ENCODE measurements around the gene FLAD1.

FLAD1 gene

DNA sequence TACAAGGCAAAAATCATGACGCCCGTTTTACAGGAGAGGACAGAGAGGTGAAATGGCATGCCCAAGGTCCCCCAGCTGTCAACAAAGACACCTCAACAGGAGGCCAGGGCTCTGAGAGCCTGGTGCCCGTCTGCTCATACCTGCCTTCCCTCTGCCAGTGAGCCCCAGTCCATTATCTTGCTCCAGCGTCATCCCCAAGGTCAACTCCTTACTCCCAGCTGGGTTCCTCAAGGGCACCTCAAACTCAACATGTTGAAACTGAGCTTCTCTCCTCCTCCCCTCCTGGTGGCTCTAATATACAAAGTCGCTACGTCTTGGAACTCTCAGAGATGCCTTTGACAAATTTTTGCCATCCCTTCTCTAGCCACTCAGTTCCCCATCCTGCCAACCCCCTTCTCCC is 30.5 kb upstream of the FLAD1 start:
- DNase-seq = no peak

DNA sequence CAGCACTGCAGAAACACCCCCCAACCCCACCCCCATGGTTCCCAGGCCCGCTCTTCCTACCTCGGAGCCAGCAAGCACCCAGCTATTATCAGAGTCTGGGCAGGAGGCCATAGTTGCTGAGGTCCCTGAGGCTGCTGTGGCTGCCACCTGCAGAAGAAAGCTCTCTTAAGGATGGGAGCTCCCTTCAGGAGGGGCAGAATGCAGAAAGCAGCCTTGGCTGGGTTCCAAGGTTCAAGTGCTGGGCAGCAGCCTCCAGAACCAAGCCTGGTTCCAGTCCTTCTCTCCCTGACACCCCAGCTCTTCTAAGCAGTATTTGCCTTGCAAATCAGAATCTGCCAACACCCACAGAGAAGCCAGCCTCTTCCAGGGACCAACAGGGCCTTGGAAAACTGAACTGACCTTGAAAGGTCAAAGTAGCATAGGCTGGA is 29.5 kb upstream of the FLAD1 start:
- no peak for DNase-seq

DNA sequence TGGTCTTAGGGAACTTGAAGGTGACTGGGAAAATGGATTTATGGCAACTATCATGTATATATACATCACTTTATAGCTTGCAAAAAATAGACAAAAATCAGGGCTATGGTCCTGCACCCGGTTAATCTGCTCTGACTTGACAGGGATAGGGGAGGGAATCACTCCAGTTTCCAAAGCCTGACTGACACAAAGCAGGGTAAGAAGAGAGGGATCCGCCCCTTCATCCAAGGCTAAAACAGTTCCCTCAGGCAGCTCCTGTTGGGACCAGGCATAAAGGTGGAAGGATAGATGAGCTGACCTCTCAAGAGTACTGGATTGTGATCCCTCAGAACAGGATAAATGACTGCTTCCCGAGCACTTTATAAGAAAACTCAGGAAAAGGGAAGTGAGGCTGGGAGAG is 28.6 kb upstream of the FLAD1 start:
- no peak for DNase-seq

DNA sequence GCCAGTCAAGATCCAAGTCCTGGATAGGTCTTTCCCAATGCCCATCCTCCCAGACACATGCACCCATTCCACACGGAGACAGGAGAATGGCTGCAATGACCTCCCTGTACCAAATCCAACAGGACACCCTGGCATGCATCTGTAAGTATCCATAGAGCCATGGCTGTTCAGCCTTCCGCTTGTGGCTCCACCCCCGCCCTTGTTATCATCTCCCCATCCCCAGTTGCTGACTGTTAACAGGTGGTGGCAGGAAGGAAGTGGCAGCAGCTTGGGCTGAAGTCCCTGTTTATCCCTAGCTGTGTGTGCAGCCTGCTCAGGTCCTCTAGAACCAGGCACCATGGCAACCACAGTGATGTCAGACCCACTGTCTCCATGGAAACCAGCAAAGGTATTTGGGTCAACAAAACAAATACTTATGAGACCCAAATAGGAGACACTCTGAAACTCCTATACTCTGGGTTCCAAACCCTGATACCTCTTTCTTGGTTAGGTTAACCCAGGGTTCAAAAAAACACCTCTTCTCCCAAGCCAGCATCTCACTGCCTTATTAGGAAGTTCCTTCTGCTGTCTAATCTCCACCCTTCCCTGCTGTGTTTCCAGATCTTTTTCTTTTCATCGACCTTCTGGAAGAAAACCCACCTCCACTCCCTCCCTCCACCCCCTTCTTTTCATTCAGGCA is 28.0 kb upstream of the FLAD1 start:
- peak; percentile 38 for DNase-seq

DNA sequence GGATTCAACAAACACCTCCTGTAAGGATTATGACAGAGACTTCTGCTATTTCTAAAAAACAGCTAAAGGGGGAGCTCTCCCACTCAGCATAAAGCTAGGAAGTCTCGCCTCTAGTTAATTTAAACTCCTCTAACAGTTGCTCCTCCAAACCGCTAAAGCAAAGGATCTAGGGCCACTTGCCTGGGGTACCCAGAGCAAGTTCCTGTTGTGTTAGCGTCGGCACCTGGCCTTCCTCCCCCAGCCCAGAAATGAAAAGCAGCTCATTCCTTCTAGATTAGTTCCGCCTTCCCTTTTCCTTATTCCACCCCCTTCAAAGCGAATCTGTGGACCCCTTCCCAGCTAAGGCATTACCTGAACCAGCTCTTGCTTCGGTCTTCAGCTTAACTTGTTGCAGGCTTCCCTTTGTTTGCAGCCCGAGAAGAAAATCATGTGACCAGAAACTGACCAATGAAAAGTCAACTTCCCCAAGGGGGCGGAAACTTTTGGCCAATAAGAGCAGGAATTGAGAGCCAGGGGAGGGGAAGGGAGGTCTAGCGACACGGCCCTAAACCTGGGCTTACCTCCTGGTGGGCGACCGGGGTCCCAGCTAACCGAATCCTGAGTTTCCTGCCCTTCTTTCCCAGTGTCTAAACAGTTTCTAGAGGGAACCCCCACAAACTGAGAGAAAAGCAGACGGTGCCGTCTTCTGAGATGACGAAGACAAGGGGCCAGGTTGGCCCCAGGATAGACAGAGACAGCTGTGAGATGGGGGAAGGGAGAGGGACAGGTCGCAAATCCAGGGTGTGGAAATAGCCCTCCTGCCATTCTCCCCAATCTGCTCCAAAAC is 27.2 kb upstream of the FLAD1 start, which contains the start of gene PBXIP1:
PBXIP1 (minus strand) TSS at position 382 of the 826 bp plus-strand sequence. CDS start 2,378 bp downstream, outside the sequence.
- peak; percentile 90 for DNase-seq

GRCh38 chr1:154956544-154956941 is 26.6 kb upstream of the FLAD1 start:
- no peak for DNase-seq

- DNase-seq = no peak
Observed at GRCh38 chr1:154957091-154957657, 26.0 kb upstream of the FLAD1 start.

DNA sequence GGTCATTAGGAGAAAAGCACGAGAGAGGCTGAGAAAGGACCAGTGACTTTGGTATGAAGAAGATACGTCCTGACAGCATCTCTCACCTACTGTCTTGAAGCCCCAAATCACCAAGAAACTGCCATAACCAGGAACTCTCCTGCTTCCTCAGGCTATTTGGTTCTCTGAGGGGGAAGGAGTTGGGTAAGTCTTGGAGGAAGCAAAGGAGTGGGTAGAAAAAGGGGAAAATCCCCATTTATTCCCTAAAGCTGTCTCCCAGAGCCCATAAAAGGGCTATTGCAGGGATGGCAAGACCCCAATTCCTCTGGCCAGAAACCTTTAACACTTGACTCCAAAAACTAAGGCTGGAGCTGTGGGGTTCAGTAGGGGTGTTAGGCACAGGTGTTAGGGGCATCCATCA is 25.1 kb upstream of the FLAD1 start:
- no peak for DNase-seq

- DNase-seq = no peak
Observed at GRCh38 chr1:154958681-154959425, 24.3 kb upstream of the FLAD1 start.

GRCh38 chr1:154959426-154959780 is 23.7 kb upstream of the FLAD1 start:
- DNase-seq = no peak

DNA sequence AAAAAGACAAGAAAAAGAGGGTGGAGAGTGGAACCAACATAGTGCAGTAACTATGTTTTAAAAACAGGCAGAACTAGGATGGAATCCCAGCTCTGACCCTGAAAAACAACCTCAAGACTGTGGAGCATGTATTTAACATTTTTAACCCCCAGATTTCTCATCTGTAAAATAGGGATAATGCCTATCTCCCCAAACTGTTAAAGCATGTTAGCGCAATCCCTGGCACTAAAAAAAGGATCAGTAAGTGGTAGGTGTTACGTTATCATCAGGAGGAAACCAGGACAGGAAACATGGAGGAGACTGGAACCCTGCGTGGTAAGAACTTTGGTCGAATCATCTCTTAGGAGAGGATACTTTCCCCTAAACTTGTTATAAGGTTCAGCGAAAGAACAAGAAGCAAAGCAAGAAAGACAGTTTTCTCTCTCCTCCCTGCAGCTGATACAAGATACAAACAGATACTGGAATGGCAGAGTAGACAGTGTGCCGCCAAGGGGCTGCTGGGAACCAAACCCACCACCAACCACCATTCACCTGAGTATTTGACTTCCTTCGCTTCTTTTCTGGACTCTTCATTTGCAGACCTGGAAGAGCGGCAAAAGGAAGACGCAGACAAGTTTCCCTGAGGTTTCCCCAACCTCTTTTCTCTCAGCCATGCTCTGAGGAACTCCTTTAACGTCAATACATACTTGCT is 22.6 kb upstream of the FLAD1 start:
- no peak for DNase-seq

DNA sequence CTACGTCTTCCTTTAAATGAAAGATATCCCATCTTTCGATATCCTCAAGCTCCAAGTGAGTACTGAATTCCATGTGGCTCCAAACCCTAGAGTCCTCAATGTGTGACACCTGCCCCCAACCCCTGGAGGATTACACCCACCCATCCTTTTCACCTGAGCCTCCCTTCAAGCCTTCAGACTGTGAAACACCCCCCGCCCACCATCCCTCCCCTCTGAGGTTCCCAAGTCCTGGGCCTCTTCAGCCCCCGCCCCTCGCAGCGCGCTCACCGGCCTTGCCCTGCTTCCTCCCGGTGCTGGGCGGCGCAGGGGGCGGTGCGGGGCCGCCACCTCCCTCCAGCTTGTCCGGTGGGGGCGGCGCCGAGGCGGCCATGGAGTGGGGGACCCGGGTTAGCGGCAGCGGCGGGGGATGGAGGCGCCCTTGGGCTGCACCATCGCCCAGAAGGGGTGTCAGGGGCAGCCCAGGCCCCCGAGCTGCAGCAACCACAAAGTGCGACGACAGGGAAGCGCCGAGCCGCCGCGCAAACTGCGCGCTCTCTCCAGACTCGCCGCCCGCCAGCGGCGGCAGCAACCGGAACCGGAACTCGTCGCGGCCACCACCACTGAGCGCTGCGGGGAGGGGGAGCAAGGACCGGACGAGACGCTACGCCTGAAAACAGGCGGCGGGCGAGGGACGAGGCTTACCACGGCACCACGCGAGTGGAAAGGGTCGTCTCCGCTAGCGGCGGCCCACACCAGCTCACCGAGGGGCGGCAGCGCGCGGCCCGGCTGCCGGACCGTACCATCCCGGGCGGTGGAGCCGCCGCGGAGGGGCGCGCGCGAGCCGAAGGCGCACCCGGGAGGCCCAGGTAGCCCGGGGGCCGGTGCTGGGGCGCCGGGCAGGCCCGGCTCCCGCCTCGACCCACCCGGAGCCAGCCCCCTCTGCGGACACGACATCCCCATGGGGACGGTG is 21.7 kb upstream of the FLAD1 start, which contains the start of gene PYGO2:
PYGO2 (minus strand) TSS at position 576 of the 949 bp plus-strand sequence; CDS start at position 370, 206 bp downstream.
- DNase-seq = peak; percentile 76

GRCh38 chr1:154962156-154962749 is 20.9 kb upstream of the FLAD1 start:
- DNase-seq = no peak

DNA sequence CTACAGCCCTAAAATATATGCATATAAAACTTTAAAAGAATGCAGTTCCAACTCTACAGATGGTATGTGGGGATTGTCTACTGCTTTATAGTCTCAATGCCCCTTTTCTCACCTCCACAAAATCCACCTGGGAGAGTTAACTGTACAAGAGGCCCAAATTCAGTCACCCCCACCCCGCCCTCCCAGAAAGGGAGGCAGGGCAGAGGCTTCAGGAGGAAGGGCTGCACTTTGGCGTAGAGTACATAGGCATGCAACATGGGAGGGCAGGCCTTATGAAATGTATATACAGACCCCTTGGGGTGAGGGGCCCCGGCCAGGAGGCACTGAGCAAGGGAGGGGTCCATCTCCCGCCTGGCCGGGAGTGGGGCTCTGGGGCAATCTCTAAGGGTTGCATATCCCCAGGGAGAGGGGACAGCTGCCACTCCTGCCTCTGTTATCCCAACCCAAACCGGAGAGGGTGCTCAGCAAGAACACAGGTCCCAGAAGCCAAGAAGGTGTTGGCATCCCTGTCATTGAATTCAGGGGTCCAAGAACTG is 20.3 kb upstream of the FLAD1 start:
- DNase-seq = no peak

GRCh38 chr1:154963643-154964042 is 19.5 kb upstream of the FLAD1 start:
- DNase-seq = no peak

- DNase-seq = no peak
Observed at GRCh38 chr1:154964359-154964758, 18.8 kb upstream of the FLAD1 start.

GRCh38 chr1:154966111-154966510 is 17.0 kb upstream of the FLAD1 start:
- no peak for DNase-seq

DNA sequence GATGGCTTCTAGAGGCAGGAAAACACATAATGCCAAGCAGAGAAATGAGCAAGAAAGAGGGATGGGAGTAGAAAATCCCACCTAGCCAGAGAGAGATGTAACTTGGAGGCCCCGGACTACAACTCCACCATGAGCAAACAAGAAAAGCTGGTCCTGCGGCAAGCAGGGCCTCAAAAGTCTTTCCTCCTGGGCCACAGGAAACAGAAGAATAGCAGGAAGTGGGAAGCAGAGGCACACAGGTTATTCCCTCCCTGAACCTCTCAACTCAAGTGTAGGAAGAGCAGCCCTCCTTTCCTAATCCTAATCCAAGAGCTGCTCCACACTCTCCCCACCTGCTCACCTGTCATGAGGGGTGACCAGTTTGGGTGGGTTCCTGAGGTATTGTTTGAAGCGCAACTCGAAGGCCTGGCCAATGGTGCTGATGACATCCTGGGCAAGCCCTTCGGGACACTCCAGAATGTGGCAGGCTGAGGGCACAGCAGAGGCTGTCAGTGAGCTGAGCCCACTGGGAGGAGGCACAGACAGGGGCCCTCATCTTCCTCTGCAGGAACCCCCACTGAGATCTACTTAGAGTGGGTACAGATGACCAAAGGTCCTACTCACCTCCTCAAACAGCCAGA is 15.7 kb upstream of the FLAD1 start:
- DNase-seq = no peak

DNA sequence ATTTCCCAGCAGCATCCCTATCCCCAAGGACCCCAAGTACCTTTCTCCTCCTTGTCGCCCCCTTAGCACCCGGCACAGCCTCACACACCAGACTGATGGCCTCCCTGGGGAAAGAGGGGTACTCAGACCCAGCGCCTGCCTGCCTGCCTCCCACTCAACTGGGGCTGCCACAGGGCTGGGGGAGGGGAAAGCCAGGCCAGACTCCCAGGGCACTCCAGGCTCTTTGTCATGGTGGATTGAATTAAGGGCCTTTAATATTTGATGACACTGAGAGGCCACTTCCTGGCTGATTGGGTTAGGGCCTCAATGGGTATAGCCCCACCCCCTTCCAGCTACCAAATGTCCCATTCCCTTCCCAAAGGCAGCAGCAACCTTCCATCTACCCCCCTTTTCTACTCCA is 14.4 kb upstream of the FLAD1 start:
- no peak for DNase-seq

DNA sequence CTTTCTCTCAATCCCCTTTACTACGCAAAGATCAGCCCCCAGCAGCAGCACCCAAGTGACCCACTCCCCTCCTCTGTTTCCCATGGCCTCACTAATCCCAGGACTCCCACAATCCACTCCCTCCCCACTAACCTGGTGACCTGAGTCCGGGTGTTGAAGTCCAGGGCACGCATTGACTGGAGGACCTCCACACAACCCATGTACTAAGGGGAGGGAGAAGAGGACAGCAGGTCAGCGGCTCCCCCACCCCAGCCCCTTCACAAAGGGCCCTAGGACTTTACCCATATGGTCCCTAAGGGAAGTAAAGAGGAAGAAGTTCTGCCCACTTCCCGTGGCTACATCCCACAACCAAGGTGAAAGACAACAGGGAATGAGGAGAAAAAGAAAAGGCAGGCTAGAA is 13.9 kb upstream of the FLAD1 start:
- no peak for DNase-seq
